Heart right ventricle (tissue), 16 donors: ENCODE data around the gene SHLD2. TPM values are rescaled to one million over a fixed set of nuclear protein-coding genes. Genes with fewer than 3 reads are reported as not detected.
"Not testable (repeated sequence)": the region's sequence is repeated elsewhere in the genome, so short reads cannot be mapped to it uniquely, and the experiment has no call there.

ENCODE experiments used
- ATAC-seq, 8 donors: fragments of 200-7000 bp; cut with Tn5 transposase; one replicate each; pipeline ENCODE4 v1.9.1; 2020; ENCODE audit warnings: mild to moderate bottlenecking in 8 of 8, moderate library complexity in 8 of 8, moderate number of reproducible peaks in 1 of 8
- DNase-seq, 2 donors: peaks; one replicate each; pipeline ENCODE4 v3.0.0-alpha.2; 2020
- H3K27ac ChIP-seq, 10 donors: fragments of 200-600 bp; sonication (generic) in 2 of 10; one replicate each; pipeline versions ENCODE4 v1.5.0 to v1.8.0; 2020 to 2022; ENCODE audit warnings: mild to moderate bottlenecking in 3 of 10
- H3K27me3 ChIP-seq, 7 donors: fragments of 200-600 bp; one replicate each; pipeline ENCODE4 v1.8.0; 2021 to 2022; ENCODE audit warnings: mild to moderate bottlenecking in 2 of 7
- H3K36me3 ChIP-seq, 9 donors: fragments of 200-600 bp; sonication (generic) in 1 of 9; one replicate each; pipeline versions ENCODE4 v1.5.0 to v1.8.0; 2020 to 2022; ENCODE audit warnings: mild to moderate bottlenecking in 2 of 9
- H3K4me1 ChIP-seq, 9 donors: fragments of 200-600 bp; sonication (generic) in 1 of 9; one replicate each; pipeline versions ENCODE4 v1.5.0 to v1.8.0; 2020 to 2022; ENCODE audit warnings: mild to moderate bottlenecking in 4 of 9
- H3K4me3 ChIP-seq, 10 donors: fragments of 200-600 bp; sonication (generic) in 2 of 10; one replicate each; pipeline versions ENCODE4 v1.5.0 to v1.8.0; 2020 to 2022; ENCODE audit warnings: mild to moderate bottlenecking in 7 of 10, moderate library complexity in 2 of 10
- H3K9me3 ChIP-seq, 11 donors: fragments of 200-600 bp in 10 of 11; sonication (generic) in 2 of 11; one replicate each; pipeline versions ENCODE4 v1.5.0 to v1.8.0; 2013 to 2022; ENCODE audit warnings: mild to moderate bottlenecking in 2 of 11, control low read depth in 1 of 11, moderate library complexity in 1 of 11
- CTCF ChIP-seq, 9 donors: fragments of 200-600 bp; sonication (generic) in 2 of 9; IDR thresholded peaks; one replicate each; pipeline versions ENCODE4 v1.5.0 to v1.8.0; 2021 to 2022; ENCODE audit warnings: antibody characterized with exemption in 9 of 9, mild to moderate bottlenecking in 5 of 9, moderate library complexity in 1 of 9
- WGBS, 2 donors: extraction: QIAGEN DNeasy Blood & Tissue Kit; methylation state at CpG; one replicate each; pipeline ENCODE4 v1.1.7; 2013; ENCODE audit warnings: inconsistent platforms in 1 of 2; 5-methylcytosine and 5-hydroxymethylcytosine counted together
- intact Hi-C, 10 donors: fragments of 100-400 bp; cut with DNase I; formaldehyde crosslinking; loops; one replicate each; pipeline versions ENCODE4 v1.11.1 to v1.14.2; 2022
- polyA plus RNA-seq, 2 donors: library from polyadenylated mRNA; stranded (reverse); fragments of 200-250 nt; gene quantifications; one replicate each; pipeline ENCODE4 v1.2.3, GENCODE V29; 2013
- total RNA-seq, 10 donors: library from RNA; stranded (reverse); fragmentation: NEBNext Ultra II Directional in 3 of 10; extraction: Animal tissue kit (Norgen Biotek cat#: 25700) in 3 of 10; gene quantifications; one replicate each; pipeline versions ENCODE4 v1.2.1 to v1.2.4, GENCODE V29; 2021 to 2023
- donor health status: Arrhythmogenic right ventricular cardiomyopathy.
- donor health status: ischemic (EF 13 %, LVEDD 7.1; RV severe dilation, severe dysfunction).
- donor health status: healthy with polysubstance abuse.
- donor health status: DM: no; HTN: yes; CAD: no.
- donor health status: DM: no; HTN: no; CAD: no.
- donor health status: ischemic (EF 25% LVEDD 6.9; RV normal size, moderate dysfunction).
- donor health status: ischemic (EF 25% LVEDD 5.7; RV mildly dilated, moderate dysfunction).
- donor health status: healthy.
- donor health status: DM: yes; HTN: yes; CAD: no.
- donor health status: Ischemic cardiomyopathy.
- donor health status: ischemic (EF 35%, LVEDD 5.7; RV mildly dilated, moderate dysfunction).
- donor health status: nonischemic (EF 11% LVEDD 7.7; RV severe dilation, severe dysfunction).
- donor health status: DM: yes; HTN: yes; CAD: no.
- donor health status: PGD.
- donor health status: ischemic (EF 29% LVEDD 5.4; RV normal size, mild dysfunction).
- donor health status: nonischemic (EF 23%, LVEDD 6.1; RV moderate dilation, normal function).

SHLD2 gene
- total and polyA plus RNA-seq, 12 donors = 9.4 to 16.1 (median 11.1) TPM

- H3K4me3 ChIP-seq, DNase-seq, H3K27me3 ChIP-seq, intact Hi-C loops, ATAC-seq: not testable (repeated sequence)
- peaks cover 0 to 16% (median 0%) of the 10 kb centered on the region in 9 donors for H3K36me3 ChIP-seq
- H3K27ac ChIP-seq = peak overlapping the region in 3 of 10 donors; percentile 14 to 25 (median 15)
- 88 to 97% methylated on average over 2 of the region's 2 CpGs for WGBS, 2 donors
- peaks cover 0 to 20% (median 7%) of the 10 kb centered on the region in 11 donors for H3K9me3 ChIP-seq
- H3K4me1 ChIP-seq = peaks cover 0 to 20% (median 10%) of the 10 kb centered on the region in 9 donors
These were observed 38.9 kb downstream of the SHLD2 start for GRCh38 chr10:87133936-87134335.

GRCh38 chr10:87134440-87134839 lies 39.4 kb downstream of the SHLD2 start:
- H3K4me3 ChIP-seq, H3K27me3 ChIP-seq, intact Hi-C loops: not testable (repeated sequence)
- peaks cover 0 to 20% (median 10%) of the 10 kb centered on the region in 9 donors for H3K4me1 ChIP-seq
- WGBS, 2 donors = 50 to 74% methylated on average over 1 to 2 of the region's 2 CpGs
- H3K27ac ChIP-seq = peak overlapping the region in 3 of 10 donors; percentile 14 to 25 (median 15)
- DNase-seq (peak in 1 of 2 donors; percentile 9), ATAC-seq (peak; percentile 25 to 95 (median 85))
- H3K36me3 ChIP-seq = peaks cover 0 to 16% (median 0%) of the 10 kb centered on the region in 9 donors
- H3K9me3 ChIP-seq = peaks cover 0 to 20% (median 7%) of the 10 kb centered on the region in 11 donors

- ATAC-seq, H3K4me3 ChIP-seq, H3K27me3 ChIP-seq, intact Hi-C loops, DNase-seq, H3K27ac ChIP-seq: not testable (repeated sequence)
- H3K36me3 ChIP-seq = peaks cover 0 to 16% (median 0%) of the 10 kb centered on the region in 9 donors
- H3K9me3 ChIP-seq = peaks cover 0 to 24% (median 7%) of the 10 kb centered on the region in 11 donors
- H3K4me1 ChIP-seq = peaks cover 0 to 20% (median 7%) of the 10 kb centered on the region in 9 donors
These were observed 42.5 kb downstream of the SHLD2 start for GRCh38 chr10:87137478-87137877.

- H3K27ac ChIP-seq, H3K4me3 ChIP-seq: not testable (repeated sequence)
These were observed 47.5 kb downstream of the SHLD2 start for GRCh38 chr10:87142230-87143108.

GRCh38 chr10:87143109-87143418 lies 48.1 kb downstream of the SHLD2 start:
- DNase-seq, H3K9me3 ChIP-seq: not testable (repeated sequence)

More at GRCh38 chr10:87142230-87143108, 47.5 kb downstream of the SHLD2 start:
- 61 to 81% methylated on average over 4 to 5 of the region's 5 CpGs for WGBS, 2 donors
- H3K4me1 ChIP-seq = peaks cover 0 to 12% (median 0%) of the 10 kb centered on the region in 9 donors
- H3K27me3 ChIP-seq, H3K36me3 ChIP-seq, intact Hi-C loops: not testable (repeated sequence)
- peaks cover 0 to 11% (median 0%) of the 10 kb centered on the region in 11 donors for H3K9me3 ChIP-seq
- peak in 1 of 2 donors; percentile 15 for DNase-seq
- peak in 6 of 8 donors; percentile 28 to 67 (median 45) for ATAC-seq

GRCh38 chr10:87145598-87145997 lies 50.6 kb downstream of the SHLD2 start:
- WGBS, 2 donors = 96 to 100% methylated on average over 3 of the region's 3 CpGs
- H3K4me1 ChIP-seq = peaks cover 0 to 12% (median 0%) of the 10 kb centered on the region in 9 donors
- H3K27ac ChIP-seq, DNase-seq, intact Hi-C loops, H3K27me3 ChIP-seq, H3K36me3 ChIP-seq, H3K4me3 ChIP-seq, H3K9me3 ChIP-seq, ATAC-seq: not testable (repeated sequence)

More at GRCh38 chr10:87143109-87143418, 48.1 kb downstream of the SHLD2 start:
- intact Hi-C loops, H3K36me3 ChIP-seq, H3K27me3 ChIP-seq, ATAC-seq, H3K4me3 ChIP-seq, H3K27ac ChIP-seq: not testable (repeated sequence)
- 91 to 92% methylated on average over 6 of the region's 6 CpGs for WGBS, 2 donors
- H3K4me1 ChIP-seq = peaks cover 0 to 12% (median 0%) of the 10 kb centered on the region in 9 donors

- intact Hi-C loops, H3K27me3 ChIP-seq, H3K4me1 ChIP-seq, H3K9me3 ChIP-seq, DNase-seq, H3K4me3 ChIP-seq, H3K27ac ChIP-seq: not testable (repeated sequence)
- H3K36me3 ChIP-seq = peaks cover 0 to 13% (median 0%) of the 10 kb centered on the region in 9 donors
- WGBS, 2 donors = 85 to 89% methylated on average over 6 to 8 of the region's 9 CpGs
- peak in 8 of 9 donors; percentile 7 to 46 (median 28) for TF ChIP-seq CTCF (IDR thresholded peaks at IDR 0.05)
- peak in 3 of 8 donors; percentile 14 to 60 (median 39) for ATAC-seq
These were observed 54.1 kb downstream of the SHLD2 start for GRCh38 chr10:87149020-87149609.

- WGBS, 2 donors = 93 to 96% methylated on average over 3 of the region's 3 CpGs
- H3K4me1 ChIP-seq, H3K27ac ChIP-seq, H3K9me3 ChIP-seq, DNase-seq, intact Hi-C loops, H3K4me3 ChIP-seq, ATAC-seq, H3K27me3 ChIP-seq: not testable (repeated sequence)
- H3K36me3 ChIP-seq = peaks cover 0 to 14% (median 0%) of the 10 kb centered on the region in 9 donors
These were observed 56.5 kb downstream of the SHLD2 start for GRCh38 chr10:87151516-87151915.

GRCh38 chr10:87156841-87157240 lies 61.8 kb downstream of the SHLD2 start:
- H3K4me1 ChIP-seq, intact Hi-C loops, H3K27me3 ChIP-seq, H3K9me3 ChIP-seq, DNase-seq, ATAC-seq, H3K27ac ChIP-seq, H3K4me3 ChIP-seq: not testable (repeated sequence)
- WGBS, 2 donors = 94 to 96% methylated on average over 4 of the region's 4 CpGs
- H3K36me3 ChIP-seq = peaks cover 0 to 31% (median 0%) of the 10 kb centered on the region in 9 donors

GRCh38 chr10:87157821-87158220 lies 62.8 kb downstream of the SHLD2 start:
- 91 to 93% methylated on average over 3 of the region's 3 CpGs for WGBS, 2 donors
- ATAC-seq, intact Hi-C loops: not testable (repeated sequence)

More at GRCh38 chr10:87157821-87158220, 62.8 kb downstream of the SHLD2 start:
- not testable (repeated sequence) for H3K27me3 ChIP-seq, H3K4me1 ChIP-seq, H3K27ac ChIP-seq, H3K4me3 ChIP-seq, H3K9me3 ChIP-seq, DNase-seq
- H3K36me3 ChIP-seq = peaks cover 0 to 31% (median 0%) of the 10 kb centered on the region in 9 donors
